ENCODE measurements around the gene ST8SIA5. TPM values are rescaled to one million over a fixed set of nuclear protein-coding genes. Genes with fewer than 3 reads are reported as not detected.
A peak's percentile ranks its signal among the peaks of the same experiment; 100 is the strongest.

Gene ST8SIA5
- total RNA-seq, 1 donor from 2014 or later = 3.6 TPM

DNA sequence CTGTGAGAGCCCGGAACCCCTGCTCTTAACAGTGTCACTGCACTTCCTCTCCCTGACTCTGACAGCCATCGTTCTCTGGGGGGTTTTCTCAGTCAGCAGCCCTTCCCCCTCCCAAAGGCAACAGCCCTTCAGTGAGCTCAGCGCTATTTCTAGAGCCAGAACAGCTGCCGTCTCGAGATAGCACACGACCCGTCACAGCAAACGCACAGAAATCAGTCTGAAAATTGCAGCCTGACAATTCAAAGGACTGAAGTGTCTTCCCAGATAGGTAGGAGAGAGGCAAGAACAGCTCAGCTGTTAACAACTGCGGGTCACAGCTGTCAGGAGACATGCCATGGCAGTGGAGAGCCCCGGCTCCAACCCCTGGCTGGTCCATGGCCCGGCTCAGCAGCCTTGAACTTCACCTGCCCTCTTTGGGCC is 45.4 kb downstream of the ST8SIA5 start:
- peak; percentile 50 for DNase-seq (ENCODE audit: low spot score)

DNA sequence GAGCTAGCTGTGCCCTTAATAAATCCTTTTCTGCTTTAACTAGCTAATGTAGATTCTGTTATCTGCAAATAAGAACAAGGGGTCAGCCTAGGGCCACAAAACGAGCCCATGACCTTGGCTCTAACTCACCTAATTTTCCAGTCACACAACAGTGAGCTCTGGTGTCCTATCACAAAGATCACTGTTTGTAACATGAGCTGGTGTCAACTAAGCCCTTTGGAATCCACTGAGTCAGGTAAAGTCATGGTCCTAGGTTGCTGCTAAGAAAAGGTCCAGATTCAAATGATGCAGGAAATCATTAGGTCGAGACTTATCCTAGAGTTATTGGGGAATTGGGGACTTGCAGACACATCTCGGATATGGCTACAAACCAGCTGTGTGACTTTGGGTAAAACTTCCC is 49.9 kb downstream of the ST8SIA5 start:
- no peak for DNase-seq (ENCODE audit: low spot score)

DNA sequence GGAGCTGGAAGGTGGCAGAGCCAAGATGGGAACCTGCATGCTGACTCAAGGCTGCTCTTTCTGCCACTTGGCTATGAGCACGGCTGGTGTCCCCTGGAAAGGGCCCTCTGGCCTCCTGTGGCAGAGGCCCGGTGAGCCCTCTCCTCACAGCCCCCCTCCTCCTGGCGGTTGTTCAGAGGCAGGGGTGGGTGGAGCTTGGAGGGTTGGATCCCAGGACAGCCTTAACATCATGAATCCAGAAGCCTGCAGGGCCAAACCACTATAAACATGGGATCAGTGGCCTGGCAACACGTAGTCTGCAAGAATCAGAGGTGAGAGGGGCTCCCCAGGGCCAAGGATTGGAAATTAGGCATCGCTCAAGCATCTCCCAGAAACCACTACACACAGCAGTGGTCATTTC is 51.3 kb downstream of the ST8SIA5 start:
- DNase-seq (ENCODE audit: low spot score) = no peak

DNA sequence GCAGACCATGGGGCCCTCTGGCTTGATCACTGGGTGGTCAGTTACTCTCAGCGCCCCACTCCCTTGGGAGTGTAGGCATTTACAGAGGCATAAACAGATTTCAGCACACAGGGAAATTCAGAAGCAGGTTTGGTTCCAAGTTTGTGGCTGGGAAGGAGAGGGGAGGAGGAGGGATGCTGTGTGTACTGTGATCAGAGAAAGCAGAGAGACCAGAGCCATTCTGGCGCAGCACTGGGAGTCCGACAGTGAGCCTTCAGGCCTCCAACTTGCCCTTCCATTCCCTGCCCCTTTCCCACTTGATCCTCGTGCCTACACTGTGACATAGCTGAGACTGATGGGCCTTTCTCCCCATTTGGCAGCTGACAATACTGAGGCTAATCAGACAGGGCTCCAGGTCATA is 52.0 kb downstream of the ST8SIA5 start:
- no peak for DNase-seq (ENCODE audit: low spot score)

GRCh38 chr18:46704189-46704588 is 52.7 kb downstream of the ST8SIA5 start:
- DNase-seq (ENCODE audit: low spot score) = no peak

DNA sequence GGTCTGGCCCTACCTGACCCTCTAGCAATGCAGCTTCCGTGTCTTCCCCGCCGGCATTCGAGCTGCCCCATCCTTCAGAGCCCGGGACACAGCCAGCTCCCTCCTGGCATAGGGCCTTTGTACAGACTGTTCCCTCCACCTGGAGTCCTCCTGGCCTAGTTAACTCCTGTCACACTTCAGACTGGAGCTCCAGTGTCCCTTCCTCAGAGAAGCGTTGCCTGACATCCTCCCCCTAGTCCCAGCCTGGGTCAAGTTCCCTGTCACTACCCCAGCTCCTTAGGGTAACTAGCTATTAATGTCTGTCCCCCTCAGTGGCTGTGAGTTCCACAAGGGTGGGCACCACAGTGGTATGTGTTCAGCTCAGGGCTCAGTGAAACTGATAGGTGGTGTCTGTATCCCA is 54.4 kb downstream of the ST8SIA5 start:
- no peak for DNase-seq (ENCODE audit: low spot score)

DNA sequence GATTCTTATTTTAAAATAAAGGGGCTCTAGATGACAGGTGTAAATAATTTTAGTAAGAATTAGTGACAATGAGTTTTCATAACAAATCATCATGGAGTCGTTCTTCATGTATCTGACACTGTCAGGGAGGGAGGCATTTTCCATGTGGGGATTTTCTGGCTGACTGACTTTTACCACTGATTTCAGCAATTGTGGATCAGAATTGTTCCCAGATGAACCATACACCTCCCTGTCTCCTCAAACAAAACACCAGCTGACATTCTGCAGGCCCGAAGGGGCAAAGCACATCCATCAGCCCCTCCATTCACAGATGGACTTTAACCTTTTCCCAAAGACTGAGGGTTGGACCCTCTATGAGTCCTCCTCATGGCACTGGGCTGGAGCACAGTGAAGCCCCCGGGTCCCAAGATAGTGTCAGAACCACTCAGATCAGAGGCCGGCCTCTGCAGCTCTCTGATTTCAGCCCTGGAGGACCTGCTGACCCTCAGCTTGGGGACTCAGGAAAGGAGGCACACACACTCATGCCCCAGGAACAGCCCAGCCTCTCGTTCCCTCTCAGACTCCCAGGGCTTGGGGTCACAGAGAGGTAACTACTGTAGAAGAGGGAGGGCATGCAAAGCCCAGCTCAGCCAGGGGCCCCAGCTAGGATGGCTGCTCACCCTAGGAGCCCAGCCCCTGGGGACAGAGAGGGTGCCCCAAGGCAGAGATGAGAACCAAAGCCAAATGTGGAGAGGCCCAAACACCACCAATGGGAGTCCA is 56.6 kb downstream of the ST8SIA5 start:
- DNase-seq (ENCODE audit: low spot score) = no peak

GRCh38 chr18:46696702-46697101 is 60.2 kb downstream of the ST8SIA5 start:
- no peak for DNase-seq (ENCODE audit: low spot score)

DNA sequence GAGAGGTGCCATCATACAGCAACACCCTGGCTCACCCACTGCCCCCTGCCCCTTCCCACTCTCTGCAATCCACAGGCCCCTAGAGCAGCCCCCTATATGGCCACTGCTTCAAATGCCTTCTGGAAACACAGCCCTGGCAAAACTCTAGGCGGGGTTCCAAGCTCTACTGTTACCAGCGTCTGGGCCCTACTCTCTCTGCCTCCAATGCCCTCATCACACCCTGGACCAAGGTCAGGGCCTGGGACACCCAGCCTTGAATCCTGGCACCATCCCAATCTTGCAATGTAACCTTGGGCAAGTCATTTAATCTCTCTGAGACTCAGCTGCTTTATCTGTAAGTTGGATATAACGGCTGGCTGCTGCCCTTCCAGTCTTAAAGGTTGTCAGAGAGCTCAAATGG is 60.6 kb downstream of the ST8SIA5 start:
- DNase-seq (ENCODE audit: low spot score) = no peak

- DNase-seq (ENCODE audit: low spot score) = peak; percentile 22
Observed at GRCh38 chr18:46693996-46694395, 62.9 kb downstream of the ST8SIA5 start.

- no peak for DNase-seq (ENCODE audit: low spot score)
Observed at GRCh38 chr18:46688853-46689525, 67.9 kb downstream of the ST8SIA5 start.

GRCh38 chr18:46686186-46686585 is 70.7 kb downstream of the ST8SIA5 start:
- no peak for DNase-seq (ENCODE audit: low spot score)

GRCh38 chr18:46683252-46683651 is 73.6 kb downstream of the ST8SIA5 start:
- DNase-seq (ENCODE audit: low spot score) = no peak

DNA sequence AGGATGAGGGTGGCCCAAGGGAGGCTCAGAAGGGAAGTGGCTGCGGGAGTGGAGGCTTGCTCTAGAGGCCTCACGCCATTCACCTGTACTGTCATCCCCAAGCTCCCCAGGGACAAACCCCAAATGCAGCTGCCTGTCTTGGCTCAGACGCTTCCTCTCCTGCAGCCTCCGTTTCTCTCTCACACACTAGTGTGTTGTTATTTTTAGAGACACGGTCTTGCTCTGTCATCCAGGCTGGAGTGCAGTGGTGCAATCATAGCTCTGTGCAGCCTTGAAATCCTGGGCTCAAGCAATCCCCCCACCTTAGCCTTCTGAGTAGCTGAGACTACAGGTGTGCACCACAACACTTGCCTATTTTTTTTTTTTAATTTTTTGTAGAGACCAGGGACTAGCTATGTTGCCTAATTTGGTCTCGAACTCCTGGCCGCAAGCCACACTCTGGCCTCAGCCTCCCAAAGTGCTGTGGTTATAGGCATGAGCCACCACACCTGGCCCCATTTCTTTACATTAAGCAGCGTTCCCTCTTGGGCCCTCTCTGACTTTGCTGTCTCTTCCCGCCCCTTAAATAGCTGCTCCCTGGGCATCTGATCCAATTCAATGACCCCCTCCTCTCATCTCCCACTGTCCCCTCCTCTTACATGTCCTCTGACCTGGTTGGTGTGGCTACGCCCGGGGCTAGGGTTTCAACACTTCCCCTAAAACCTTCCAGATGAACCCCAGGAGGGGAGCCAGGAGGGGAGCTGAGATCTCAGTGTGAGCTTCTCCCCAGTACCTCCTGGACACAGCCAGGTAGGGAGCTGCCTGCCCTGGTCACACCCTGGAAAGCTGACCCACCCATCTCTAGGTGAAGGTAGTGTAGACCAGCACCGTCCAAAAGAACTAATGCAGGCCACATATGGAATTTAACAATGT is 75.8 kb downstream of the ST8SIA5 start:
- DNase-seq (ENCODE audit: low spot score) = no peak

DNA sequence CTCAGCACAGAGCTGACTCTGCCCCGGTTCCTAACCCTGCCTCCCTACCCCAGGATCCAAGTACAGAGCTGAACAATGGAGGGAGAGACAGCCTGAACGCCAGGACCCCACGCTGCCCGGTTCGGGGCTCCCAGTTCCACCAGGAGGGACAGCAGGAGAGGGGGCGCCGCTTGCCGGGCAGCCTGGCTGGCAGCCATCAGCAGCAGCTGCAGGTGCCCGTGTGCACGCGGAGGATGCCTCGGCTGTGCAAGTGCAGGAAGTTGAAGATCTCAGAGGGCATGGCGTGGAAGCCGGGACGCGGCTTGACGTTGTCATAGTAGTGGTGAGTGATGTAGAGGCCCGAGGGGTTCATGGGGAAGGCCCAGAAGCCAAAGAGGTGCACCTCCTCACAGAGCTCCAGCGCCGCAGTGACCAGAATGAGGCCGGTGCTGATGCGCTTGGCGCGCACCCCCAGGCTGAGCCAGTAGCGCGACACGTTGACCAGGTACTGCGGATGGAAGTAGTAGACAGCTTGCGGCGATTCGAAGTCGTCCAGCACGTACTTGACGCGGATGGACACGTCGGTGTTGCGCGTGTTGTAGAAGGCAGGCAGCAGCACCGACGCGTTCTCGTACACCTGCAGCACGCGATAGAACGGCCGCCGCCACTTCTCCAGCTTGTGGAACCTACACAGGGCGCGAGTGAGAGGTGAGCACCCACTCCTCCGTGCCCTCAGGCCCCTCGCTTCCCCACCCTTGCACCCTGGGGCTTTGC is 76.8 kb downstream of the ST8SIA5 start:
- DNase-seq (ENCODE audit: low spot score) = no peak

- no peak for DNase-seq (ENCODE audit: low spot score)
Observed at GRCh38 chr18:46678785-46679399, 78.0 kb downstream of the ST8SIA5 start.

GRCh38 chr18:46678041-46678440 is 78.8 kb downstream of the ST8SIA5 start:
- no peak for DNase-seq (ENCODE audit: low spot score)

DNA sequence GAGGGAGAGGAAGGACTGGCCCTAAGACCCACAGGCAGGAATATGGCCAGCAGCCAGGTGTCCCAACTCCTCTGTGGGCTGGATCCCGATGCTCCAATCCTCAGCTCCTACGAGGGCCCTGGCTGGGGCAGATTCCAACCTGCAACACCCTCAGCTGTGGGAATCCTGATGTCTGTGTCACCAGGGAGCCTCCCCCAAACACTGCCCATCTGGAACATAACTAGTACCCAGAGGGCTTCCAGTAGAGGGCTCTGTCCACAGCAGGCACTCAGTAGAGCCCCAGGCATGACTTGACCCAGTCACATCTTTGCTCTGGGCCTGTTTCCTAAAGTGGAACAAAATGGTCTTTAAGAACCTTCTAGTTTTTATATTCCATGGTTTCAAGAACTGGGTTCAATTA is 79.2 kb downstream of the ST8SIA5 start:
- DNase-seq (ENCODE audit: low spot score) = no peak

DNA sequence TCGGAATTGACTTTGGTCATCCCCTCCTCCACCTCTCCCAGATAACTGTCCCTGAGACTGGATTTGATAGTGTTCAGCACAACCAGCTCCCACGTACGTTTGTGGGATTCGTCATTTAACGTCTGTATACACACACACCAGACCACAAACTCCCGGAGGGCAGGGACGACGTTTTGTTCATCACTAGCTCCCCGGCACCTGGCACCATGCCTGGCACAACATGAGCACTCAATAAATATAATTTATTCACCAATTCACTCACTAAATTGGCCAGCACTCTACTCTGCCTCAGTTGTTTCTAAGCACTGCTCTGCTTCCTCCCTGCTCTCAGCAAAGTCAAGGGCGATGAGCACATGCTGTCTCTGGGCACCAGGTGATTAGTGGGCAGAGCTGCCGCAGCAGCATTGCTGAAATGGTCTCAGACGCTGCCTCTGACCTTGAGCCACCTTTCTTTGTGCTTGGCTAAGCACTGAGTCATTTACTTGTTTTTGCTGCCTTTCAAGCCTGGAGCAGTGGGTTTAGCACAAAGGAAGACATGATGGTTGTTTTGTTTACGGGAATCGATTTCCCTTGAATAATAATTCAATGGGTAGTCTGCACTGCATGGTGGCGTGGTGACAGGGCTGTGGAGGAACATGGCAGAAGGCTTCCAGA is 80.5 kb downstream of the ST8SIA5 start:
- DNase-seq (ENCODE audit: low spot score) = no peak

DNA sequence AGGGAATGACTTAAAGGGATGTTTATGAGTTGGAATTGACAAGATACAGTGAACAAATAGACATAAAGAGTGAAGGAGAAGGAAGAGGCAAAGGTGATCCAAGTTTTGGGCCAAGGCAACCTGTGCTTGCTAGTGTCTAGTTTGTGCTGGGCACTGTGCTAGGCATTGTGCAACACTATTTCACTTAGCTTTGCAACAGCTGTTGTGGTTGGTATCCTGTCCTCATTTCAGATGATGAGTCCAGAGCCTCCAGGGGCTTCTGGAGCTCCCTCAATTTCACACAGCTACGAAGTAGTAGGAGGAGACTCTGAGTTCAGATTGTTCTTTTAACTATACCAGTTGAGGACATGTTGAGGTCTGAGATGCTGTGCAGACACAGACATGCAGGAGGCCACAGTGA is 81.7 kb downstream of the ST8SIA5 start:
- DNase-seq (ENCODE audit: low spot score) = no peak

Data from umbilical cord (tissue), 2 donors.